ENCODE results near the gene MYO18A. TPM values are rescaled to one million over a fixed set of nuclear protein-coding genes. Genes with fewer than 3 reads are reported as not detected.
A peak's percentile ranks its signal among the peaks of the same experiment; 100 is the strongest.
"Not testable (repeated sequence)": the region's sequence is repeated elsewhere in the genome, so short reads cannot be mapped to it uniquely, and the experiment has no call there.

Gene MYO18A
- polyA plus RNA-seq, 3 donors from 2014 or later: 1.5 to 32.5 (median 5.2) TPM

GRCh38 chr17:29181226-29181625 lies 1.0 kb upstream of the MYO18A start:
- Mint-ChIP-seq H3K27me3 (ENCODE audit: low read depth in 3 of 3) (peaks cover 0 to 7% (median 3%) of the 10 kb centered on the region in 3 donors), H3K36me3 (peaks cover 0 to 3% (median 0%) of the 10 kb centered on the region in 3 donors), H3K27ac (no peak overlapping the region), H3K4me1 (peaks cover 9 to 13% of the 10 kb centered on the region in 2 donors), H3K4me3 (peak overlapping the region in 2 of 5 donors; percentile 2 to 32), H3K9me3 (no peaks in the 10 kb centered on the region)
- no peak for DNase-seq

GRCh38 chr17:29180788-29181160 lies 576 bp upstream of the MYO18A start:
- DNase-seq: no peak
- Mint-ChIP-seq H3K27ac (no peak overlapping the region), H3K36me3 (peaks cover 0 to 3% (median 0%) of the 10 kb centered on the region in 3 donors), H3K4me3 (peak overlapping the region; percentile 32 to 71 (median 47)), H3K9me3 (no peaks in the 10 kb centered on the region), H3K4me1 (peaks cover 13 to 16% of the 10 kb centered on the region in 2 donors), H3K27me3 (ENCODE audit: low read depth in 3 of 3) (peaks cover 0 to 10% (median 3%) of the 10 kb centered on the region in 3 donors)

- Mint-ChIP-seq H3K4me1 (peaks cover 13 to 16% of the 10 kb centered on the region in 2 donors), H3K27ac (no peak overlapping the region)
These were observed 765 bp downstream of the MYO18A start for GRCh38 chr17:29179232-29180033.

GRCh38 chr17:29178750-29179231 lies 1.4 kb downstream of the MYO18A start:
- Mint-ChIP-seq H3K9me3 (no peaks in the 10 kb centered on the region), H3K27me3 (ENCODE audit: low read depth in 3 of 3) (peaks cover 0 to 10% (median 3%) of the 10 kb centered on the region in 3 donors), H3K4me3 (peak overlapping the region; percentile 33 to 79 (median 68)), H3K36me3 (peaks cover 0 to 1% (median 0%) of the 10 kb centered on the region in 3 donors), H3K27ac (no peak overlapping the region), H3K4me1 (peaks cover 13 to 16% of the 10 kb centered on the region in 2 donors)
- no peak for DNase-seq

More at GRCh38 chr17:29179232-29180033, 765 bp downstream of the MYO18A start:
- H3K27me3 Mint-ChIP-seq (ENCODE audit: low read depth in 3 of 3): peaks cover 0 to 10% (median 3%) of the 10 kb centered on the region in 3 donors
- no peak for DNase-seq
- peaks cover 0 to 3% (median 0%) of the 10 kb centered on the region in 3 donors for H3K36me3 Mint-ChIP-seq
- no peaks in the 10 kb centered on the region for H3K9me3 Mint-ChIP-seq
- H3K4me3 Mint-ChIP-seq: peak overlapping the region; percentile 33 to 79 (median 68)

GRCh38 chr17:29177871-29178749 lies 2.1 kb downstream of the MYO18A start:
- Mint-ChIP-seq H3K36me3 (no peaks in the 10 kb centered on the region), H3K9me3 (no peaks in the 10 kb centered on the region), H3K4me3 (peak overlapping the region; percentile 33 to 79 (median 68)), H3K4me1 (peaks cover 13 to 16% of the 10 kb centered on the region in 2 donors), H3K27ac (no peak overlapping the region), H3K27me3 (ENCODE audit: low read depth in 3 of 3) (peaks cover 0 to 10% (median 3%) of the 10 kb centered on the region in 3 donors)
- DNase-seq: no peak

- Mint-ChIP-seq H3K36me3 (no peaks in the 10 kb centered on the region), H3K4me3 (peak overlapping the region; percentile 26 to 95 (median 78)), H3K27ac (peak overlapping the region in 4 of 6 donors; percentile 32 to 88 (median 80)), H3K27me3 (ENCODE audit: low read depth in 3 of 3) (peaks cover 0 to 10% (median 3%) of the 10 kb centered on the region in 3 donors), H3K4me1 (peaks cover 13 to 16% of the 10 kb centered on the region in 2 donors), H3K9me3 (no peaks in the 10 kb centered on the region)
- no peak for DNase-seq
These were observed 2.7 kb downstream of the MYO18A start for GRCh38 chr17:29177541-29177870.

GRCh38 chr17:29176558-29177351 lies 3.4 kb downstream of the MYO18A start:
- Mint-ChIP-seq H3K9me3 (no peaks in the 10 kb centered on the region), H3K27ac (peak overlapping the region; percentile 29 to 88 (median 77)), H3K36me3 (no peaks in the 10 kb centered on the region), H3K27me3 (ENCODE audit: low read depth in 3 of 3) (peaks cover 0 to 6% (median 3%) of the 10 kb centered on the region in 3 donors), H3K4me3 (peak overlapping the region; percentile 77 to 95 (median 88)), H3K4me1 (peaks cover 13 to 16% of the 10 kb centered on the region in 2 donors)
- DNase-seq: peak in 2 of 3 donors; percentile 22 to 34

- Mint-ChIP-seq H3K27me3 (ENCODE audit: low read depth in 3 of 3) (peaks cover 0 to 6% (median 3%) of the 10 kb centered on the region in 3 donors), H3K27ac (no peak overlapping the region), H3K4me3 (no peak overlapping the region), H3K4me1 (peaks cover 12 to 13% of the 10 kb centered on the region in 2 donors), H3K36me3 (peaks cover 0 to 4% (median 0%) of the 10 kb centered on the region in 3 donors), H3K9me3 (no peaks in the 10 kb centered on the region)
- no peak for DNase-seq
These were observed 4.8 kb downstream of the MYO18A start for GRCh38 chr17:29175349-29175748.

GRCh38 chr17:29172589-29172988 lies 7.6 kb downstream of the MYO18A start:
- DNase-seq: no peak
- H3K4me3 Mint-ChIP-seq: no peak overlapping the region
- peaks cover 0 to 5% (median 0%) of the 10 kb centered on the region in 3 donors for H3K36me3 Mint-ChIP-seq
- H3K9me3 Mint-ChIP-seq: no peaks in the 10 kb centered on the region
- H3K27me3 Mint-ChIP-seq (ENCODE audit: low read depth in 3 of 3): peaks cover 0 to 6% (median 0%) of the 10 kb centered on the region in 3 donors
- H3K4me1 Mint-ChIP-seq: peaks cover 8 to 13% of the 10 kb centered on the region in 2 donors
- no peak overlapping the region for H3K27ac Mint-ChIP-seq

- Mint-ChIP-seq H3K27ac (no peak overlapping the region), H3K4me1 (no peaks in the 10 kb centered on the region), H3K9me3 (no peaks in the 10 kb centered on the region), H3K4me3 (no peak overlapping the region), H3K27me3 (ENCODE audit: low read depth in 3 of 3) (peaks cover 0 to 2% (median 0%) of the 10 kb centered on the region in 3 donors), H3K36me3 (peaks cover 0 to 5% (median 4%) of the 10 kb centered on the region in 3 donors)
- no peak for DNase-seq
These were observed 9.5 kb downstream of the MYO18A start for GRCh38 chr17:29170682-29171081.

- Mint-ChIP-seq H3K36me3 (peaks cover 0 to 5% (median 4%) of the 10 kb centered on the region in 3 donors), H3K27ac (no peak overlapping the region)
These were observed 10.2 kb downstream of the MYO18A start for GRCh38 chr17:29169806-29170591.

GRCh38 chr17:29168759-29169126 lies 11.5 kb downstream of the MYO18A start:
- H3K9me3 Mint-ChIP-seq; H3K4me1 Mint-ChIP-seq; H3K27me3 Mint-ChIP-seq (ENCODE audit: low read depth in 3 of 3); H3K4me3 Mint-ChIP-seq; H3K36me3 Mint-ChIP-seq; H3K27ac Mint-ChIP-seq; DNase-seq: not testable (repeated sequence)

More at GRCh38 chr17:29169806-29170591, 10.2 kb downstream of the MYO18A start:
- Mint-ChIP-seq H3K9me3 (no peaks in the 10 kb centered on the region), H3K27me3 (ENCODE audit: low read depth in 3 of 3) (peaks cover 0 to 2% (median 0%) of the 10 kb centered on the region in 3 donors), H3K4me3 (no peak overlapping the region), H3K4me1 (no peaks in the 10 kb centered on the region)
- no peak for DNase-seq
